HG03378 (cell line): Measurements from ENCODE around the gene SREBF1.

ENCODE experiments used
- ATAC-seq: cut with Tn5 transposase; IDR thresholded peaks from one replicate; pipeline ENCODE4 v1.9.1; 2021; ENCODE audit warnings: mild to moderate bottlenecking, moderate library complexity; ENCODE audit not compliant: unreplicated experiment

SREBF1 gene

DNA sequence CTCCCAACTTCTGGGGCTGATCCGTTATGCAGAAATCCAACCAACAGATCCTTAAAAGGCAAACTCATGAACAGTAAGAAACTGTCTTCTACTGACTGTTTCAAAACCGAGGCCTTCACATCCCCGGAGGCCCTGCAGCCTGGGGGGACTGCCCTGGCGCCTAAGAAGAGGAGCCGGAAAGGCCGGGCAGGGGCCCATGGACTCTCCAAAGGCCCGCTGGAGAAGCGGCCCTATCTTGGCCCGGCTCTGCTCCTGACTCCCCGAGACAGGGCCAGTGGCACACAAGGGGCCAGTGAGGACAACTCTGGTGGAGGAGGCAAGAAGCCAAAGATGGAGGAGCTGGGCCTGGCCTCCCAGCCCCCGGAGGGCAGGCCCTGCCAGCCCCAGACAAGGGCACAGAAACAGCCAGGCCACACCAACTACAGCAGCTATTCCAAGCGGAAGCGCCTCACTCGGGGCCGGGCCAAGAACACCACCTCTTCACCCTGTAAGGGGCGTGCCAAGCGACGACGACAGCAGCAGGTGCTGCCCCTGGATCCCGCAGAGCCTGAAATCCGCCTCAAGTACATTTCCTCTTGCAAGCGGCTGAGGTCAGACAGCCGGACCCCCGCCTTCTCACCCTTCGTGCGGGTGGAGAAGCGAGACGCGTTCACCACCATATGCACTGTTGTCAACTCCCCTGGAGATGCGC, 39.5 kb downstream of the SREBF1 start:
- no peak for ATAC-seq

DNA sequence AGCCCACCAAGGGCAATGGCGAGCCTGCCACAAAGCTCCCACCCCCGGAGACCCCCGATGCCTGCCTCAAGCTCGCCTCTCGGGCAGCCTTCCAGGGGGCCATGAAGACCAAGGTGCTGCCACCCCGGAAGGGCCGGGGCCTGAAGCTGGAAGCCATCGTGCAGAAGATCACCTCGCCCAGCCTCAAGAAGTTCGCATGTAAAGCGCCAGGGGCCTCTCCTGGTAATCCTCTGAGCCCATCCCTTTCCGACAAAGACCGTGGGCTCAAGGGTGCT, 40.1 kb downstream of the SREBF1 start:
- ATAC-seq = no peak

DNA sequence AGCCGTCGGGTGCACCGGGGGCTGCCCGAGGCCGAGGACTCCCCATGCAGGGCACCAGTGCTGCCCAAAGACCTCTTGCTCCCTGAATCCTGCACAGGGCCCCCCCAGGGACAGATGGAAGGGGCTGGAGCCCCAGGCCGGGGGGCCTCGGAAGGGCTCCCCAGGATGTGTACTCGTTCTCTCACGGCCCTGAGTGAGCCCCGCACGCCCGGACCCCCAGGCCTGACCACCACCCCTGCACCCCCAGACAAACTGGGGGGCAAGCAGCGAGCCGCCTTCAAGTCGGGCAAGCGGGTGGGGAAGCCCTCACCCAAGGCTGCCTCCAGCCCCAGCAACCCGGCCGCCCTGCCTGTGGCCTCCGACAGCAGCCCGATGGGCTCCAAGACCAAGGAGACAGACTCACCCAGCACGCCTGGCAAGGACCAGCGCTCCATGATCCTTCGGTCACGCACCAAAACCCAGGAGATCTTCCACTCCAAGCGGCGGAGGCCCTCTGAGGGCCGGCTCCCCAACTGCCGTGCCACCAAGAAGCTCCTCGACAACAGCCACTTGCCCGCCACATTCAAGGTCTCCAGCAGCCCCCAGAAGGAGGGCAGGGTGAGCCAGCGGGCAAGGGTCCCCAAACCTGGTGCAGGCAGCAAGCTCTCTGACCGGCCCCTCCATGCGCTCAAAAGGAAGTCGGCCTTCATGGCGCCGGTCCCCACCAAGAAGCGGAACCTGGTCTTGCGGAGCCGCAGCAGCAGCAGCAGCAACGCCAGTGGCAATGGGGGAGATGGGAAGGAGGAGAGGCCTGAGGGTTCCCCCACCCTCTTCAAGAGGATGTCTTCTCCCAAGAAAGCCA, 40.6 kb downstream of the SREBF1 start:
- ATAC-seq = no peak

GRCh38 chr17:17795296-17795695, 41.5 kb downstream of the SREBF1 start:
- ATAC-seq = no peak

DNA sequence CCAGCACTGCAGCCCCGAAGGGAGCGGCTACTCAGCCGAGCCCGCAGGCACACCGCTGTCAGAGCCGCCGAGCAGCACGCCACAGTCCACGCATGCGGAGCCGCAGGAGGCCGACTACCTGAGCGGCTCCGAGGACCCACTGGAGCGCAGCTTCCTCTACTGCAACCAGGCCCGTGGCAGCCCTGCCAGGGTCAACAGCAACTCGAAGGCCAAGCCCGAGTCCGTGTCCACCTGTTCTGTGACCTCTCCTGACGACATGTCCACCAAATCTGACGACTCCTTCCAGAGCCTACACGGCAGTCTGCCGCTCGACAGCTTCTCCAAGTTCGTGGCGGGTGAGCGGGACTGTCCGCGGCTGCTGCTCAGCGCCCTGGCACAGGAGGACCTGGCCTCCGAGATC, 42.4 kb downstream of the SREBF1 start:
- no peak for ATAC-seq

DNA sequence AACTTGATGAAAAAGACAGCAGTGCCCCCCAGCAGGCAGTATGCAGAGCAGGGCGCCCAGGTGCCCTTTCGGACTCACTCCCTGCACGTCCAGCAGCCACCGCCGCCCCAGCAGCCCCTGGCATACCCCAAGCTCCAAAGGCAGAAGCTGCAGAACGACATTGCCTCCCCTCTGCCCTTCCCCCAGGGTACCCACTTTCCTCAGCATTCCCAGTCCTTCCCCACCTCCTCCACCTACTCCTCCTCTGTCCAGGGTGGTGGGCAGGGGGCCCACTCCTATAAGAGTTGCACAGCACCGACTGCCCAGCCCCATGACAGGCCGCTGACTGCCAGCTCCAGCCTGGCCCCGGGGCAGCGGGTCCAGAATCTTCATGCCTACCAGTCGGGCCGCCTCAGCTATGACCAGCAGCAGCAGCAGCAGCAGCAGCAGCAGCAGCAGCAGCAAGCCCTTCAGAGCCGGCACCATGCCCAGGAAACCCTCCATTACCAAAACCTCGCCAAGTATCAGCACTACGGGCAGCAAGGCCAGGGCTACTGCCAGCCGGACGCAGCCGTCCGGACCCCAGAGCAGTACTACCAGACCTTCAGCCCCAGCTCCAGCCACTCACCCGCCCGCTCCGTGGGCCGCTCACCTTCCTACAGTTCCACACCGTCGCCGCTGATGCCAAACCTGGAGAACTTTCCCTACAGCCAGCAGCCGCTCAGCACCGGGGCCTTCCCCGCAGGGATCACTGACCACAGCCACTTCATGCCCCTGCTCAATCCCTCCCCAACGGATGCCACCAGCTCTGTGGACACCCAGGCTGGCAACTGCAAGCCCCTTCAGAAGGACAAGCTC, 43.2 kb downstream of the SREBF1 start:
- no peak for ATAC-seq

DNA sequence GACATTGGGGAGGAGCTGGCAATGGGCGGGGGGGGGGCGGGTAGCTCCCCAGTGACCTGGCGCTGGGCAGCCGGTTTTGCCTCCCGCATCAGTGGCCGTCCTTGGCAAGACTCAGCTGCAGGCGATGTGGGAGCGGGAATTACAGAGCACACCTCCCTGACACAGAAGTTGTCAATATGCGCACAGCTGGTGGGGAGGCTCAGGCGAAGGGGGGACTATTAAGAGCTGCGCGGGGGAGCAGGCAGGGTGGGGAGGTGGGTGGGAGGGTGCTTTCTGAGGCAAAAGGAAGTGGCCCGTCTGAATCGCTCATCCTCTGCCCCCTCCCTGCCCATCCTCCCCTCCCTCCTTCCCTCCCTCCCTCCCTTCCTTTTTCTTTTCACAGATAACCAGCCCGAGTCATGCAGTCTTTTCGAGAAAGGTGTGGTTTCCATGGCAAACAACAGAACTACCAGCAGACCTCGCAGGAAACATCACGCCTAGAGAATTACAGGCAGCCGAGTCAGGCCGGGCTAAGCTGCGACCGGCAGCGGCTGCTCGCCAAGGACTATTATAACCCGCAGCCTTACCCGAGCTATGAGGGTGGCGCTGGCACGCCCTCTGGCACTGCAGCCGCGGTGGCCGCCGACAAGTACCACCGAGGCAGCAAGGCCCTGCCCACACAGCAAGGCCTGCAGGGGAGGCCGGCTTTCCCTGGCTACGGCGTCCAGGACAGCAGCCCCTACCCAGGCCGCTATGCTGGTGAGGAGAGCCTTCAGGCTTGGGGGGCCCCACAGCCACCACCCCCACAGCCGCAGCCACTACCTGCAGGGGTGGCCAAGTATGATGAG, 44.0 kb downstream of the SREBF1 start:
- ATAC-seq = peak; percentile 47

DNA sequence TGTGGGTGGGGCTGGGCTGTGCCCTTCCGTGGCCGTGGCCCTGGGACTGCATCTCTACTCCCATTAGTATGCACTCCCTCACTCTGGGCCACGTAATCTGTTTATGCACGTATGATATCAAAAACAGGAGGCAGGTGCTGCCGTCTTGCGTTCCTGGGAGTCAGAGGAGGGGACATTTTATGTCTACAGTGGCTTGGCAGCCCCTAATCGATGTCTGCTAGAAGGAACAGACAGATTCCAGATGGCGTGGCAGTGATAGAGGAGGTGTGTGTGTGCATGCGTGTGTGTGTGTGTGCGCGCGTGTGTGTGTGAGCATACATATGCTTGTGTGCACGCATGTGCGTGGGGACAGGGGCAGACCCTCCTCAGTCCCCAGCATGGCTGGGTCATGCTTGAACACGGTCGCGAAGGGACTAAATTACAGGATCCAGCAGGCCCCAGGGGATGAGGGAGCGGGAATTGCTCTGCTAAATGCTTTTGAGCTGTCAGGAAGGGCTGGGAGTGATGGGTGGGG, 44.7 kb downstream of the SREBF1 start:
- ATAC-seq = no peak

DNA sequence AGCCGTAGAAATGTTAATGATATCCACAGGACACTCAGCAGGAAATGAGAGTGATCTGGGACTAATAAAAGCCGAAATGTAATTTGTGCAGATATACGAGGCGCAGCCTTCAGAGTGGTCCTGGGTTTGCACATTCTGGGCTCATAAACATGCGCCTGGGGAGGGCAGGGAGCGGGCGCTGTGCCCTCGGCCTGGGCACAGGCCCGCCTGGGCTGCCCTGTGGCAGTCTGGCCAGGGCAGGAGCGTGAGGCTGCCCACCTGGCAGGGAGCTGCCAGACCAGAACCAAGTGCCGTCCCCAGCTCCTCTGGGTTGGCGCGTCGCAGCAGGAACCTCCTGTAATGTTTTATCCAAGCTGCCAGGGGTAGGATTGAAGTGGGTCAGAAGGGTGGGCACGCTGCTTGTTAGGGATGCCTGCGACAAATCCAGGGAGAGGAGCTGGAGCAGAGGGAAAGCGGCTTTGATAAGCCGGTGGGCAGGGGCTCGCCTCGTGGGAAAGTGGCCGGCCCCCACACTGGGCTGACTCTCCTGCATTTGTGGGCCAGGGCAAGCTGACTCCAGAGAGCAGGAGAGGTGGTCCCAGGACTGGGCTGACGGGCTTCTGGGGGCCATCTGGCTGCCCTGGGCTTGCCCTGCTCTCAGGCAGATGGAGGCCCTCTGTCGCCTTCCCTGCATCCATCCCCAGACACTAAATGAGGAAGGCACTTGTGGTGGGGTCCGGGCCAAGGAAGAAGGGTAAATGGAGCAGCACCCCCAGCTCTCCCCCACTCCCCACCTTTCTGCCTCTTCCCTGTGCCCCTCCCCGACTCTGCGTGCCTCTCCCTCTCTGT, 45.9 kb downstream of the SREBF1 start:
- ATAC-seq = no peak

DNA sequence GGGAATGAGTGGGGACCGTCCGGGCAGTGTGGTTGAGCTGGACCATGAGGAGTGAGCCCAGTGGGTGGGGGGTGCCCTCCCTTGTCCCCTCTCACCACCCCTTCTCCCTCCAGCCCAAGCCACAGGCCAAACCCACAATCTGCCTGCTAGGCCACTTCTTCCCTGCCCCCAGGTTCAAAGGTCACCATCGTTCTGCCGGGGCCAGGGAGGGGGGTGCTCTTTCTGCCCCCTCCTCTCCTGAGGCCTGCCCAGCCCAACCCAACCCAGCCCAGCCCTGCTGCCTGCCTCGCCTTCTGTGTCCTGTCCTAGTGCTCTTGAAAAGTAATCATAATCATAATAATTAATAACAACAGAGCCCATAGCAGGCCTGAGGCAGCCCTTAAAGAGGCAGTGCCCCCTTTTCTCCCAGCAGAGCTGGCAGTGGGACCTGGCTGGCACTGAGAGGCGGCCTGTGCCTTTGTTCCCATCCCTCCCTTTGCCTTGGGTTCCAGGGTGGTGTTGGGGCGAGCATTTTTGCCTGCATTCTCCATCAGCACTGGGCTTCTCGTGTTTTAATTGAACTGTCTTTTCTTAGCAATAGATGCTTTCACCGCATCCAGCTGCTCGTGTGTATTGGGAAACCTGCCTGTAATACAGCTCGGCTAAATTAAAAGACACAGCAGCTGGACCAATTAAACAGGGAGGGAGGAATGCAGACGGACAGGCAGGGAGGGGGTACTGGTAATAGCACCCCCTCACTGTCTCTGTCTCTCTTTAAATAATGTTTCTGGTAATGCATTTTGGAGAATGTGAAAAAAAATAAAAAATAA, 46.8 kb downstream of the SREBF1 start:
- ATAC-seq = no peak

DNA sequence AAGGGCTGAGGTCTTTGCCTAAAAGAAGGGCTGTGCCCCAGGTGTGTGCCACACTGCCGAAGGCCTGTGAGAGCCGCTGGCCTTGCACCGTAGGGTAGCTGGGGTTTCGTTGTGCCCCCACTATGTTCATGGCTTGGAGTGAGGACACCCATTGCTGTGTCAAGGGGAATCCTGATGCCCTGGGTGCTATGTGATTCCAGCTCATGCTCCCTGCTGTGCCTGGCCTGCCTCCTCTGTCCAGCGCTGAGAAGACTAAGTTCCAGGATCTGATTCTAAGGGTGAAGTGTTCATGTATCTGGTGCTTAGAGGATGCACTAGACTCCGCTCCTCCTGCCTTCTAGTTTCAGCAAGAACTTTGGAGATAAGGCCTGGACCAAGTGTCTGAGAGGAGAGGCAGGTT, 47.4 kb downstream of the SREBF1 start:
- ATAC-seq = no peak

- no peak for ATAC-seq
Measured at GRCh38 chr17:17788967-17789366, 47.8 kb downstream of the SREBF1 start.

DNA sequence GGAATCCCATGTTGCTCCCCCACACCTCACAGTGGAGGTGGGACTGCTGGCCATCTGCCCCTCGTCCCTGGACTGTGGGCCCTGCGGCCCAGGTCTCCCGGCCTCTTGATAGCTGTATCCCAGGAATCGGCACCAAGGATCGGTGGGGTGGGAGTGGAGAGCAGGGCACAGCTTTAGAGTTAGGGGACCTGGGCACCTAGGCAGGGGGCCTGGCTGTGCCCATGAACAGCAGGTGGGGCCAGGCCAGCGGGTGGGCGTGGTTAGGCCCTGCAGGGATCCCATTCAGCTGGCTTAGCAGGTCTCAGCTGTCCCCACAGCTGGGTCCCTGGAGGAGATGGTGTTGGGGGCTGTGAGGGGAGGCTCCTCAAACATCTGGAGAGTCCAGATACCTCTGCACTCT, 49.2 kb downstream of the SREBF1 start:
- no peak for ATAC-seq

- ATAC-seq = no peak
Measured at GRCh38 chr17:17786998-17787397, 49.8 kb downstream of the SREBF1 start.

GRCh38 chr17:17785407-17785806, 51.4 kb downstream of the SREBF1 start:
- no peak for ATAC-seq

DNA sequence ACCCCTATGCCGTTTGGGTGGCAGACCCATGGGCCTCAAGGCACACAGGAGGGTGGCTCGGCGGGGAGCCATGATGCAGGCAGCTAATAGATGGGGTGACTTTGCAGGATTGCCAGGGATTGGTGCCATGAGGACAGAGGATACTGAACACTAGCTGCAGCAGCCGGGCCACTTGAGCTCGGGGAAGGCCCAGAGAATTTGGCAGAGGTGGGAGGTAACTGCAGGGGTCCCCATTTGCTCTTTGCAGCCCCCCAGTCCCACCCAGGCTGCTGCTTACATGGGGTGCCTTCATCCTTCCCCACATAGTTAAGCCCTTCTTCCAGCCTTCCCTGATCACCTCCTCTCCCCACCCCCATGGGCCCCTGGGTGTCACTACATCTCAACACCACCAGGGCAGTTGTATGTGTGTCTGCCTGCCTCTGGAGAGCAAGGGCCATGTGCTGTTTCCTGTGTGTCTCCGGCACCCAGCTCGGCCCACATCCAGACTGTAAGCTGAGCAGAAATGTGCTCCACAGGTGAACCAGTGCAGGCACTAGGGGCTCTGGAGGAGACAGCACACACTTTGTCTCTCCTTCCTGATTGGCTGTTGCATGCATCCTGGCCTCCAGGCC, 52.0 kb downstream of the SREBF1 start:
- no peak for ATAC-seq

GRCh38 chr17:17783825-17784656, 52.7 kb downstream of the SREBF1 start:
- no peak for ATAC-seq
